Fibroblast of mammary gland (primary cell): Measurements from ENCODE around the gene MCAT.

Source experiments
- DNase-seq: peaks from one replicate; pipeline ENCODE4 v3.0.0-alpha.2; 2010; ENCODE audit warnings: low read depth
- H3K4me3 ChIP-seq: 2 replicates; pipeline ENCODE4 v1.5.1; 2011; ENCODE audit warnings: low read depth, mild to moderate bottlenecking, low read length, moderate library complexity; ENCODE audit not compliant: control insufficient read depth
- TF ChIP-seq, protein P1 (sequence below): conservative IDR thresholded peaks from 2 replicates; pipeline ENCODE4 v1.5.1; 2011; ENCODE audit warnings: low read depth, low read length, inconsistent platforms; ENCODE audit not compliant: control insufficient read depth, insufficient read depth

Gene MCAT, protein sequence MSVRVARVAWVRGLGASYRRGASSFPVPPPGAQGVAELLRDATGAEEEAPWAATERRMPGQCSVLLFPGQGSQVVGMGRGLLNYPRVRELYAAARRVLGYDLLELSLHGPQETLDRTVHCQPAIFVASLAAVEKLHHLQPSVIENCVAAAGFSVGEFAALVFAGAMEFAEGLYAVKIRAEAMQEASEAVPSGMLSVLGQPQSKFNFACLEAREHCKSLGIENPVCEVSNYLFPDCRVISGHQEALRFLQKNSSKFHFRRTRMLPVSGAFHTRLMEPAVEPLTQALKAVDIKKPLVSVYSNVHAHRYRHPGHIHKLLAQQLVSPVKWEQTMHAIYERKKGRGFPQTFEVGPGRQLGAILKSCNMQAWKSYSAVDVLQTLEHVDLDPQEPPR

DNA sequence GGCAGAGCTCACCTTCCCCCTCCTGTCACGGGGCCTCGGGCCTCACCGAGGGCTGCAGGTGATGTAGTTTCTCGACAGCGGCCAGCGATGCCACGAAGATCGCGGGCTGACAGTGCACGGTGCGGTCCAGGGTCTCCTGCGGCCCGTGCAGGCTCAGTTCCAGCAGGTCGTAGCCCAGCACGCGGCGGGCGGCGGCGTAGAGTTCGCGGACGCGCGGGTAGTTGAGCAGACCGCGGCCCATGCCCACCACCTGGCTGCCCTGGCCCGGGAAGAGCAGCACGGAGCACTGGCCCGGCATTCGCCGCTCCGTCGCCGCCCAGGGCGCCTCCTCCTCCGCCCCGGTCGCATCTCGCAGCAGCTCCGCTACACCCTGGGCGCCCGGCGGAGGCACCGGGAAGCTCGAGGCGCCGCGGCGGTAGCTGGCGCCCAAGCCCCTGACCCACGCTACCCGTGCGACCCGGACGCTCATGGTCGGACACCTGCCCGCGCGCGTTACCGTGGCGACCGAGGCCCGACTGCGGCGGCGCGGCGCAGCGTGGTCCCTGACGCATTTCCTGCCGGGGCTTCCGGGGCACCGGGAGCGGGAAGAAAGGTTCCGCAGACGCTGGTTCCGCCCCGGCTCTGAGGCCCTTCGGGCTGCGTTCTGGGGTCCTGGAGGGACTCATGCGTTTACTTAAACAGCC, at the start of gene MCAT:
Gene MCAT, minus strand, starts transcription at position 519 of the 683 bp plus-strand sequence. Its CDS starts 50 bp downstream, at position 469.
- TF ChIP-seq, protein P1, sequence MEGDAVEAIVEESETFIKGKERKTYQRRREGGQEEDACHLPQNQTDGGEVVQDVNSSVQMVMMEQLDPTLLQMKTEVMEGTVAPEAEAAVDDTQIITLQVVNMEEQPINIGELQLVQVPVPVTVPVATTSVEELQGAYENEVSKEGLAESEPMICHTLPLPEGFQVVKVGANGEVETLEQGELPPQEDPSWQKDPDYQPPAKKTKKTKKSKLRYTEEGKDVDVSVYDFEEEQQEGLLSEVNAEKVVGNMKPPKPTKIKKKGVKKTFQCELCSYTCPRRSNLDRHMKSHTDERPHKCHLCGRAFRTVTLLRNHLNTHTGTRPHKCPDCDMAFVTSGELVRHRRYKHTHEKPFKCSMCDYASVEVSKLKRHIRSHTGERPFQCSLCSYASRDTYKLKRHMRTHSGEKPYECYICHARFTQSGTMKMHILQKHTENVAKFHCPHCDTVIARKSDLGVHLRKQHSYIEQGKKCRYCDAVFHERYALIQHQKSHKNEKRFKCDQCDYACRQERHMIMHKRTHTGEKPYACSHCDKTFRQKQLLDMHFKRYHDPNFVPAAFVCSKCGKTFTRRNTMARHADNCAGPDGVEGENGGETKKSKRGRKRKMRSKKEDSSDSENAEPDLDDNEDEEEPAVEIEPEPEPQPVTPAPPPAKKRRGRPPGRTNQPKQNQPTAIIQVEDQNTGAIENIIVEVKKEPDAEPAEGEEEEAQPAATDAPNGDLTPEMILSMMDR: no peak
- peak; percentile 61 for DNase-seq
- peak within 1 kb of the TSS; percentile 78 for H3K4me3 ChIP-seq

DNA sequence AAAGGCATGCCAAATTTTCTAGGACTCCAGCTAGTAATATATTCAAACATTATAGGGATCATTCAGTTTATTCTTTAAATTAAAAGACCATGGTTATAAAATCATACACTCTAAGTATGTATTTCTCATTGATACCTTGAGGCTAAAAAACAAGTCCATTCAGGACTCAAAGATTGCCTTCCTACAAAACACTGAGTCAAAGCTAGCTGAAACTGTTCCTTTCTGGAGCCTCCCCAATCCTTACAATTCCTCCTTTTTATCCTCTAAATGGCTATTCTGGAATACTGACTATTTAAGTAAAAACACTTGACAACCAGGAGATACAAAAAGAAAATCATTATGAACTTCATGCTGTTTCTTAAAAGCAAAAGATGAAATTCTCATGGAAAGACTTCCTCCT, 48.6 kb upstream of the MCAT start:
- TF ChIP-seq, protein P1: no peak
- DNase-seq: no peak

DNA sequence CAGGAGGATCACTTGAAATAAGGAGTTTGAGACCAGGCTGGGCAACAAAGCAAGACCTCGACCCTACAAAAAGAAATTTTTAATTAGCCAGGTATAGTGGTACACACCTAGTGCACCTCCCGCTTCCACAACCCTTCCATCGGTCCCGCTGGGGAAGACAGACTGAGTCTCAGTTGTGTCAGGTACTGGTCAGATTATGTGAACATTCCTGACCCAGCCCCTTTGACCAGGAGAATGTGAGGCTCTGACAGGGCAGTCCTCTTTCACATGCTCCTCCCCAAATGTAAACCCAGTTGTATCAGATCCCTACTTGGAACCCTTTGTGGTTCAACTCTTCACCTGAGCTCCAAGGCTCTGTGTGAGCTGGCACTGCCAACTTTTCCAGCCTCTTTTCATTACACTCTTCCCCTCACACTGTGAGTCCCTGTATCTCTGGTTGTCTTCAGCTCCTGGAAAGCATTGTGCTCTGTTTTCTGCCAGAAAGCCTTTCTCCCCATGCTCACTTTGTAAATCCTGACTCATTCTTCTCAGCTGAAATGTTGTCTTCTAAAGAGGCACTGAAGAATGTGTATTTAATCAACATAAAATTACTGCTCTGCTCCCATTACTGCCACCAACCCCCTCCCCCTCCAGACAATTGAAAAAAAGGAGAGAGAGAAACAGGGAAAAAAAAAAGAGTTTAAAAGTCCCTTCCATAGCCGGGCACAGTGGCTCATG, 45.8 kb upstream of the MCAT start:
- H3K4me3 ChIP-seq: no peak overlapping the region
- TF ChIP-seq, protein P1: no peak
- no peak for DNase-seq

More for the DNA sequence above, 48.6 kb upstream of the MCAT start:
- H3K4me3 ChIP-seq: no peak overlapping the region

DNA sequence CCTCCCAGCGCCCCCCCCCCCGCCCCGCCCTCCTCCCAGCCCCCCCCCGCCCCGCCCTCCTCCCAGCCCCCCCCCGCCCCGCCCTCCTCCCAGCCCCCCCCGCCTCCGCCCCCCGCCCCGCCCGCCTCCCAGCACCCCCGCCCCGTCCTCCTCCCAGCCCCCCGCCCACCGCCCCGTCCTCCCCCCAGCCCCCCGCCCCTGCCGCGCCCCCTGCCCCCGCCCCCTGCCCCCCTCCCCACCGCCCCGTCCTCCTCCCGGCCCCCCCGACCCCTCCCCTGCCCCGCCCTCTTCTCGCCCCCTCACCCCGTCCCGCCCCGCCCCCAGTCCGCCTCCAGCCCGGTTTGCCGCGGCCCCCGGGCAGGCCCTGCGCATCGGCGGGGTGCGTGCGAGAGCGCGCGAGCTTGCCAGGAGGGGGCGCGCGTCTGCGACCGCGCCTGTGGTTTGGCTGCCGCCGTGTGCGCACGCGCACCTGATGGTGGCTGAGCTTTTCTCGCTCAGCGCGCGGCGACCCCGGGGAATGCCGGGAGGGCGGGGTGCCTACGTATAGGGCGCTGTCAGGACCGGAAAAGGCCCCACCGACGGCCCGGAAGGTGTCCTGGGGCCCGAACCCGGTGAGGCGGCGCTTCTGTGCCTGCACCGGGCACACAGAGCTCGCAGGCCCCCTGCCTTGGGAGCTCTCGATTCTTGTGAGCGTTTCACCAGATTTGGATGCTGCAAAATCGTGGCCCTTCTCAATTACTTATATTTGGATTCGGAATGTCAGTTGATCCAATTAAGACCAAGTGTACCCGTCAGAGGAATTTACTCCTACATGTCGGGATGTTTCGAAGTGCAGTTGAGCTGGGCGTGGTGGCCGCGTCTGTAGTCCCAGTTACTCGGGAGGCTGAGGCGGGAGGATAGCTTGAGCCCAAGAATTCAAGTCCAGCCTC, 44.2 kb upstream of the MCAT start:
- DNase-seq: peak; percentile 90
- TF ChIP-seq, protein P1: peak; percentile 34
- H3K4me3 ChIP-seq: peak overlapping the region; percentile 51

DNA sequence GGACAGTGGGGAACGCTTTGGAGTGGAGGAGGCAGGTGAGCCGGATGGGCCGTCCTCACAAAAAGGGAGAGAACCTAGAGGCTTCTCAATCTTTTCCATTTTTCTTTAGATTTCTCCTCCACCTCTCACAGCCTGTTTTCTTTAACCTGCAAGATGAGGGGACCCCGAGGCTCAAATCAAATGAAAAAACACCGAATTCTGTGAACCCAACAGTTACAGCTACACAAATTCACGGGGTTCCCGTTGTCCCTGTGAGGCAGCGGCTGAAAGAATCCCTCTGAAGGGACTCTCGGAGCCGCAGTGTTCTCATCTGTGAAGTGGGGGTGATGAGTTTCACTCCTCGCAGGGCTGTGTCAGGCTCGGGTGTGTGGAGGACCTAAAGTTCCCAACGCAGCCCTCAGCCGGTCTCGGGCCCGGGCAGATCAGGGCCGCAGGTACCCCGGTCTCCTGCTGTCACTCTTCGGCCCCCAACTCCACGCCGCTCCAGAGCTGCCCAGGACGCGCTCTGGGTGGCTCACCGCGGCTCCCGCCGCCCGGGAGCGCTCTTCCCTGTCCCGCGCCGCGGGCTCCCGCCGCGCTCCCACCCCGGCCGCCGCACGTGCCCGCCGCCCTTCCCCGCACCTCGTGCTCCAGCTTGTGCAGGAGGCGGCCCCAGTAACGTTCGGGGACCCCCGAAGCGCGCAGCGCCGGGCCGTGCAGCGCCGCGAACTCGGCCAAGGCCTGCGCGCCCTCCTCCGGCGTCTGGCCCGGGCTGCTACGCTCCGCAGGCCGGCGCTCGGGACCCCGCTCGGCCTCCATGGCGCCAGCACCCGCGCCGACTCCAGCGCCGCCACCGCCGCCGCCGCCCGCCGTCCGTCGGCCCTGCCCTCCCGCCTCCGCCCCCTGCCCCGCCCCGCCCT, 43.3 kb upstream of the MCAT start, which contains the start of gene TTLL12:
Gene TTLL12, minus strand, starts transcription at position 863 of the 899 bp plus-strand sequence. Its CDS starts 65 bp downstream, at position 798.
- TF ChIP-seq, protein P1: no peak
- DNase-seq: no peak
- peak within 1 kb of the TSS; percentile 85 for H3K4me3 ChIP-seq
